AG09319 (cell line): ENCODE data around the gene KRT71.

ENCODE experiments used
- DNase-seq: peaks from one replicate; pipeline ENCODE4 v3.0.0-alpha.2; 2010; ENCODE audit warnings: low read depth; ENCODE audit errors: extremely low read depth
- TF ChIP-seq, protein P1 (sequence below): IDR thresholded peaks from 2 replicates; pipeline ENCODE4 v1.5.1; 2011; ENCODE audit warnings: low read depth, mild to moderate bottlenecking, inconsistent platforms, low read length, moderate library complexity

The KRT71 gene

DNA sequence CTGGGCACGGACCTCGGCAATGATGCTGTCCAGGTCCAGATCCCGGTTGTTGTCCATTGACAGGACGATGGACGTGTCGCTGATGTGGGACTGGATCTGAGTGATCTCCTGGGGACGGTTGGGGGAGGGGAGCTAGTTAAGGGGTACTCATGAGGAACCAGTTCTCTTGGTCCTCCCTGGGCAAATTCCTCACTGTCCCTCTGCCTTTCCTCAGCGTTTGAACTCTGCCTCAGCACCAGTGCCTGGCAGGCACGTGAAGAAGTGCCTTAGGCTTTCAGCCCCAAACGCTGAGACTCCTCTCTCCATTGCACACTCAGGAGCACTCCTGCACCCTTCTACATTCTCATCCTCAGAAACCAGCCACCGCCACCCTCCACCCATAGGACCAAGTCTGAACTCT, 38.6 kb upstream of the KRT71 start:
- TF ChIP-seq, protein P1, sequence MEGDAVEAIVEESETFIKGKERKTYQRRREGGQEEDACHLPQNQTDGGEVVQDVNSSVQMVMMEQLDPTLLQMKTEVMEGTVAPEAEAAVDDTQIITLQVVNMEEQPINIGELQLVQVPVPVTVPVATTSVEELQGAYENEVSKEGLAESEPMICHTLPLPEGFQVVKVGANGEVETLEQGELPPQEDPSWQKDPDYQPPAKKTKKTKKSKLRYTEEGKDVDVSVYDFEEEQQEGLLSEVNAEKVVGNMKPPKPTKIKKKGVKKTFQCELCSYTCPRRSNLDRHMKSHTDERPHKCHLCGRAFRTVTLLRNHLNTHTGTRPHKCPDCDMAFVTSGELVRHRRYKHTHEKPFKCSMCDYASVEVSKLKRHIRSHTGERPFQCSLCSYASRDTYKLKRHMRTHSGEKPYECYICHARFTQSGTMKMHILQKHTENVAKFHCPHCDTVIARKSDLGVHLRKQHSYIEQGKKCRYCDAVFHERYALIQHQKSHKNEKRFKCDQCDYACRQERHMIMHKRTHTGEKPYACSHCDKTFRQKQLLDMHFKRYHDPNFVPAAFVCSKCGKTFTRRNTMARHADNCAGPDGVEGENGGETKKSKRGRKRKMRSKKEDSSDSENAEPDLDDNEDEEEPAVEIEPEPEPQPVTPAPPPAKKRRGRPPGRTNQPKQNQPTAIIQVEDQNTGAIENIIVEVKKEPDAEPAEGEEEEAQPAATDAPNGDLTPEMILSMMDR: no peak
- DNase-seq: no peak

GRCh38 chr12:52590021-52590420, 37.1 kb upstream of the KRT71 start:
- no peak for DNase-seq
- TF ChIP-seq, protein P1: no peak

DNA sequence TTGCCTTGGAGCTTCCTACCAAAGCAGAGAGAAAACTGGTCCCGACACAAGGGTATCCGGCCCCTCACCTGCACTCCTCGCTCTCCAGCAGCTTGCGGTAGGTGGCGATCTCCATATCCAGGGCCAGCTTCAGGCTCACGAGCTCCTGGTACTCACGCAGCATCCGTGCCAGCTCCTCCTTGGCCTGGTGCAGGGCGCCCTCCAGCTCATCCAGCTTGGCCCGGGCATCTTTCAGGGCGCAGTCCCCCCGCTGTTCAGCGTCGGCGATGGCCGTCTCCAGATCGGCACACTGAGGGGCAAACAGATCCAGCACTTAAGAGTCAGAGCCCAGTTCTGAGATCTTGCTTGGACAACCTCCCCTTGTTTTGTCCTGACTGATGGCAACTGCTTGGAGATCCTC, 34.6 kb upstream of the KRT71 start:
- TF ChIP-seq, protein P1: no peak

DNA sequence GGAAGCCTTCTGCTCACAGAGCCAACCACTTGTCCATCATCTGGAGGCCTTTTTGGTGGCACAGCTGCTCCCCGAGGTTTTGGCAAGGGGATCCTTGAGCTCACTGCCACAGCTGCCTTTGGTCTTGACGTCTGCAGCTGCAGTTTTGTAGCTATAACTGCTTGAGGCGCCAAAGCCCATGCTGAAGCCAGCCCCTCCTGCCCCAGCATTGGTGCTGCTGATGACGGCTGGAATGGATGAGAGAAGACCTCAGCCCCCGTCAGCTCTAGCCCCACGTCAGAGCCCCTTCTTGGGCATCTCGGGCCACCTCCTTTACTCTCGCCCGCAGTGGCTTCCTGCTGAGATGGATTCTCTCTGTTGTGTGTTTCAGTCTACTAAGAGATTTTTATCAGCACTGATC, 33.0 kb upstream of the KRT71 start:
- DNase-seq: no peak
- TF ChIP-seq, protein P1: no peak

More for the DNA sequence above, 34.6 kb upstream of the KRT71 start:
- no peak for DNase-seq

DNA sequence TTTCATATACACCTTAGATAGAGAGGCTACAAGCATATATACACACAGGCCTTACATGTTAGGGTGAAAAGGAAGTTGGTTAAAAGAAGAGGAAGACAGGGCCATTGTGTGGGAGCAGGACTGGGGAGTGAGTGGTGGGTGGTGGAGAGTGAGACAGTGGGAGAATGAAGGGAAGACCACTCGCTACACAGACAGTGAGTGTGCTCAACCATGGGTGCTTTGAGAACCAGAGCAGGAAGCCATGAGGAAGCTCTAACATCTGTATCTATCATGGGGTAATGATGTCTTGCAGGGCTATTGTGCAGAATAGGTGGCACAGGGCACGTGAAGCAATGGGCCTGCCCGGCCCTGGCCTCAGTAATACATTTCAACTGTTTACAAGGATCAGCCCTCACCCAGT, 32.1 kb upstream of the KRT71 start:
- no peak for DNase-seq

GRCh38 chr12:52584156-52584682, 31.3 kb upstream of the KRT71 start:
- no peak for DNase-seq
- TF ChIP-seq, protein P1: no peak

More for the DNA sequence above, 32.1 kb upstream of the KRT71 start:
- TF ChIP-seq, protein P1: no peak

DNA sequence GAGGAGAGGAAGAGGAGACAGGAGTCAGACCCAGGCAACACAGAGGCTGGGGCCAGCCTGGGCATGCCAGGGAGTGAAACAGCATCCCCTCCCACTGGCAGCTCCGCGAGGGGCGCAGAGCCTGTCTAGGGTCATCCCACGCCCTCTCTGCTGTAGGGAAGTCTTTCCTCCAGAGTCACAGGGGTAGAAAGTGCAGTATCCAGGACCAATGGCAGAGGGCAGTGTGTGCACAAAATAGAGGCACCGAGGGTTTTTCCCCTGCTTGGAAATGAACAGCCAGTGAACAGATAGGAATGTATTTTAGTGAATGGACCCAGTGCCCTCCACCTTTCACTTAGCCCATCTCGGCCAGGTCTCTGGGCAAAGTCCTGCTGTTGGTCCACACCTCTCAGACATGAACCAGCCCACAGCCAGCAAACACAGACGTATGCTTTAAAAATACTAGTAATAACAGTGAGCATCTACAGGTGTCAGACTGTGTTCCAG, 30.1 kb upstream of the KRT71 start:
- DNase-seq: peak; percentile 10
- TF ChIP-seq, protein P1: peak; percentile 80
